Stimulated activated CD8-positive, alpha-beta memory T cell treated with anti-CD3 and anti-CD28 coated beads, Interleukin-12 subunit alpha, Interleukin-12 subunit beta, amount 100 ng/mL, for 1 hour (primary cell): ENCODE results near the gene ARL6IP4.
"Not testable (repeated sequence)": the region's sequence is repeated elsewhere in the genome, so short reads cannot be mapped to it uniquely, and the experiment has no call there.

Experiments used
- DNase-seq: peaks from one replicate; pipeline ENCODE4 v3.0.0-alpha.2; 2020; ENCODE audit warnings: low read depth

The ARL6IP4 gene

GRCh38 chr12:123011701-123012100 is 31.2 kb downstream of the ARL6IP4 start:
- DNase-seq, result no peak

GRCh38 chr12:123013185-123014095 is 33.0 kb downstream of the ARL6IP4 start:
- no peak for DNase-seq

- DNase-seq, result not testable (repeated sequence)
Measured at GRCh38 chr12:123014473-123014872, 34.0 kb downstream of the ARL6IP4 start.

GRCh38 chr12:123017753-123018152 is 37.3 kb downstream of the ARL6IP4 start:
- DNase-seq, result no peak

GRCh38 chr12:123019841-123020138 is 39.3 kb downstream of the ARL6IP4 start:
- DNase-seq, result no peak

- no peak for DNase-seq
Measured at GRCh38 chr12:123021688-123022604, 41.5 kb downstream of the ARL6IP4 start.

GRCh38 chr12:123022846-123023245 is 42.4 kb downstream of the ARL6IP4 start:
- no peak for DNase-seq

- DNase-seq, result no peak
Measured at GRCh38 chr12:123024819-123025391, 44.4 kb downstream of the ARL6IP4 start.

- no peak for DNase-seq
Measured at GRCh38 chr12:123026094-123026853, 45.8 kb downstream of the ARL6IP4 start.

- no peak for DNase-seq
Measured at GRCh38 chr12:123027726-123028445, 47.4 kb downstream of the ARL6IP4 start.

GRCh38 chr12:123028475-123028874 is 48.0 kb downstream of the ARL6IP4 start:
- DNase-seq, result no peak

GRCh38 chr12:123029550-123029949 is 49.1 kb downstream of the ARL6IP4 start:
- no peak for DNase-seq

- no peak for DNase-seq
Measured at GRCh38 chr12:123030686-123031085, 50.2 kb downstream of the ARL6IP4 start.

- DNase-seq, result no peak
Measured at GRCh38 chr12:123031171-123031845, 50.8 kb downstream of the ARL6IP4 start.
